ENCODE data around the gene ASPG. TPM values are rescaled to one million over a fixed set of nuclear protein-coding genes. Genes with fewer than 3 reads are reported as not detected.
"Not testable (repeated sequence)": the region's sequence is repeated elsewhere in the genome, so short reads cannot be mapped to it uniquely, and the experiment has no call there.

ASPG gene
- polyA plus RNA-seq, 1 donor from 2014 or later, result not detected

- Mint-ChIP-seq H3K27me3 (peaks cover 6% of the 10 kb centered on the region), H3K9me3 (no peaks in the 10 kb centered on the region), H3K36me3 (peaks cover under 1% of the 10 kb centered on the region), H3K4me1 (no peaks in the 10 kb centered on the region), H3K4me3 (no peak overlapping the region), H3K27ac (no peak overlapping the region)
These were observed 67.3 kb downstream of the ASPG start for GRCh38 chr14:104152686-104153393.

- not testable (repeated sequence) for H3K36me3 Mint-ChIP-seq, H3K9me3 Mint-ChIP-seq, H3K27ac Mint-ChIP-seq, H3K4me1 Mint-ChIP-seq, H3K4me3 Mint-ChIP-seq, H3K27me3 Mint-ChIP-seq
These were observed 67.9 kb downstream of the ASPG start for GRCh38 chr14:104153394-104153755.

- Mint-ChIP-seq H3K36me3 (no peaks in the 10 kb centered on the region), H3K4me1 (no peaks in the 10 kb centered on the region), H3K9me3 (no peaks in the 10 kb centered on the region), H3K4me3 (no peak overlapping the region), H3K27ac (no peak overlapping the region), H3K27me3 (no peaks in the 10 kb centered on the region)
These were observed 68.7 kb downstream of the ASPG start for GRCh38 chr14:104154246-104154645.

- Mint-ChIP-seq H3K27ac (no peak overlapping the region), H3K4me1 (no peaks in the 10 kb centered on the region), H3K27me3 (no peaks in the 10 kb centered on the region), H3K9me3 (no peaks in the 10 kb centered on the region), H3K4me3 (no peak overlapping the region), H3K36me3 (no peaks in the 10 kb centered on the region)
These were observed 70.0 kb downstream of the ASPG start for GRCh38 chr14:104155513-104155912.

- H3K4me1 Mint-ChIP-seq, result no peaks in the 10 kb centered on the region
- H3K27me3 Mint-ChIP-seq, result no peaks in the 10 kb centered on the region
- no peaks in the 10 kb centered on the region for H3K9me3 Mint-ChIP-seq
- H3K27ac Mint-ChIP-seq, result no peak overlapping the region
- H3K36me3 Mint-ChIP-seq, result no peaks in the 10 kb centered on the region
- H3K4me3 Mint-ChIP-seq, result no peak overlapping the region
These were observed 70.6 kb downstream of the ASPG start for GRCh38 chr14:104156142-104156541.

GRCh38 chr14:104157016-104157928 is 71.8 kb downstream of the ASPG start:
- Mint-ChIP-seq H3K27ac (no peak overlapping the region), H3K36me3 (no peaks in the 10 kb centered on the region), H3K4me1 (no peaks in the 10 kb centered on the region), H3K9me3 (no peaks in the 10 kb centered on the region), H3K27me3 (no peaks in the 10 kb centered on the region), H3K4me3 (no peak overlapping the region)

- Mint-ChIP-seq H3K27ac (no peak overlapping the region), H3K4me1 (no peaks in the 10 kb centered on the region), H3K27me3 (no peaks in the 10 kb centered on the region), H3K4me3 (peak overlapping the region in 1 of 4 donors; percentile 17), H3K36me3 (no peaks in the 10 kb centered on the region), H3K9me3 (no peaks in the 10 kb centered on the region)
These were observed 73.6 kb downstream of the ASPG start for GRCh38 chr14:104158827-104159798.

- Mint-ChIP-seq H3K4me1 (no peaks in the 10 kb centered on the region), H3K9me3 (no peaks in the 10 kb centered on the region), H3K27me3 (no peaks in the 10 kb centered on the region), H3K36me3 (no peaks in the 10 kb centered on the region), H3K27ac (no peak overlapping the region), H3K4me3 (no peak overlapping the region)
These were observed 74.5 kb downstream of the ASPG start for GRCh38 chr14:104159990-104160389.

GRCh38 chr14:104161602-104162367 is 76.3 kb downstream of the ASPG start:
- Mint-ChIP-seq H3K4me3 (no peak overlapping the region), H3K9me3 (no peaks in the 10 kb centered on the region), H3K27me3 (no peaks in the 10 kb centered on the region), H3K36me3 (no peaks in the 10 kb centered on the region), H3K4me1 (no peaks in the 10 kb centered on the region), H3K27ac (no peak overlapping the region)

- Mint-ChIP-seq H3K27me3 (no peaks in the 10 kb centered on the region), H3K36me3 (no peaks in the 10 kb centered on the region), H3K27ac (no peak overlapping the region), H3K9me3 (no peaks in the 10 kb centered on the region), H3K4me3 (no peak overlapping the region), H3K4me1 (no peaks in the 10 kb centered on the region)
These were observed 77.0 kb downstream of the ASPG start for GRCh38 chr14:104162495-104162894.

- Mint-ChIP-seq H3K36me3 (no peaks in the 10 kb centered on the region), H3K4me1 (no peaks in the 10 kb centered on the region), H3K27me3 (peaks cover 1% of the 10 kb centered on the region), H3K4me3 (no peak overlapping the region), H3K9me3 (no peaks in the 10 kb centered on the region), H3K27ac (no peak overlapping the region)
These were observed 78.0 kb downstream of the ASPG start for GRCh38 chr14:104163541-104163940.

GRCh38 chr14:104164041-104164440 is 78.5 kb downstream of the ASPG start:
- H3K36me3 Mint-ChIP-seq, result no peaks in the 10 kb centered on the region
- peaks cover 2% of the 10 kb centered on the region for H3K27me3 Mint-ChIP-seq
- no peak overlapping the region for H3K27ac Mint-ChIP-seq
- no peaks in the 10 kb centered on the region for H3K4me1 Mint-ChIP-seq
- no peak overlapping the region for H3K4me3 Mint-ChIP-seq
- H3K9me3 Mint-ChIP-seq, result no peaks in the 10 kb centered on the region

- Mint-ChIP-seq H3K9me3 (no peaks in the 10 kb centered on the region), H3K4me3 (no peak overlapping the region), H3K27me3 (peaks cover 2% of the 10 kb centered on the region), H3K27ac (no peak overlapping the region), H3K4me1 (no peaks in the 10 kb centered on the region), H3K36me3 (no peaks in the 10 kb centered on the region)
These were observed 79.0 kb downstream of the ASPG start for GRCh38 chr14:104164512-104164911.
